Measurements from ENCODE around the gene AP1G2. TPM values are rescaled to one million over a fixed set of nuclear protein-coding genes. Genes with fewer than 3 reads are reported as not detected.

The AP1G2 gene
- total RNA-seq, 2 donors from 2014 or later, result 150 to 237 TPM

GRCh38 chr14:23579311-23579630 is 11.7 kb upstream of the AP1G2 start:
- Histone ChIP-seq H3K27me3 (peaks cover 0 to 28% of the 10 kb centered on the region in 2 donors), H3K4me3 (no peak overlapping the region), H3K9me3 (no peaks in the 10 kb centered on the region), H3K27ac (no peak overlapping the region), H3K4me1 (peaks cover 19% of the 10 kb centered on the region), H3K36me3 (replicated peaks in 1 of 2; ENCODE audit: insufficient read depth in 1 of 2, low read depth in 2 of 2) (no peaks in the 10 kb centered on the region)
- TF ChIP-seq CTCF (IDR thresholded peaks at IDR 0.05), result no peak
- TF ChIP-seq POLR2A (IDR thresholded peaks at IDR 0.05), result no peak
- intact Hi-C loops (cut with DNase I), result no loop called here
- 67 to 71% methylated on average over 2 to 3 of the region's 3 CpGs for WGBS, 2 donors
- no peak for DNase-seq
- no peak for ATAC-seq

DNA sequence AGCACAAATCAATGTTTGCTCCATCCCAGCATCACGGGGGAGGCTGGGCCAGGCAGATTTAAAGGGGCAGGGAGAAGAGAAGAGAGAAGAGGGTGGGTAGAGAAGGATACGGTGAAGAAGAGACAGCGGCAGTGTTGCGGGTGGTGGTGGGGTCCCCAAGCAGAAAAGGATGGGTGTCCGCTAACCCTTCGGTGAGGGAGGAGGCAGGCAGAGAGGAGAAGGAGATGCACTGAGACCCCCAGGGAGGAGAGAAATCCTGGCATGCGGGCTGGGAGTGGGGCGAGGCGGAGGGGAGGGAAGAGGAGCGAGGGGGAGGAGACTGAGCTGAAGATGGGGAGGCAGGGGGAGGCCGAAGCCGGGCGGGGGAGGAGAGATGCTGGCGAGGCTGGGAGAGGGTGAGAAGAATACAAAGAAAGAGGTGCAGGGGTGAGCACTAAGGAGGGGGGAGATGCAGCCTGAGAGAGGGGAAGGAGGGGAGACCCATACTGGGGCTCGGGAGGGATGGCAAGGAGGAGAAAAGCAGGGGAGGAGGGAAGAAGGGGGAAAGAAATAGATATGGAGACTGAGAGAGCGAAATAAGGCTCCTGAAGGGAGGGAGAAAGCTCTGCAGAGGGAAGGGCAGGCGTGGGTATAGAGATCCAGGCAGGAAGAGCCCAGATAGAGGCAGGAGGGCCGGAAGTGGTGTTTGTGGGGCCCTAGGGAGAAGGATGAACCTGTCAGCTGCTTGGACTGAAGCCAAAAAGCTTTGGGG is 11.1 kb upstream of the AP1G2 start, which contains the start of gene JPH4:
Gene JPH4 (minus strand): TSS at position 231 of the 751 bp plus-strand sequence. CDS start 1,337 bp downstream, outside the sequence.
- Histone ChIP-seq H3K4me3 (no peak within 1 kb of the TSS), H3K27ac (no peak within 1 kb of the TSS), H3K9me3 (no peaks in the 10 kb centered on the region), H3K4me1 (peaks cover 19% of the 10 kb centered on the region), H3K27me3 (peaks cover 0 to 28% of the 10 kb centered on the region in 2 donors), H3K36me3 (replicated peaks in 1 of 2; ENCODE audit: insufficient read depth in 1 of 2, low read depth in 2 of 2) (no peaks in the 10 kb centered on the region)
- DNase-seq, result no peak
- WGBS, 2 donors, result 34 to 54% methylated on average over 18 of the region's 18 CpGs
- intact Hi-C loops (cut with DNase I), result no loop called here
- TF ChIP-seq POLR2A (IDR thresholded peaks at IDR 0.05) (no peak), CTCF (IDR thresholded peaks at IDR 0.05) (no peak)
- no peak for ATAC-seq

GRCh38 chr14:23577710-23578392 is 10.3 kb upstream of the AP1G2 start:
- Histone ChIP-seq H3K4me3 (no peak overlapping the region), H3K27ac (no peak overlapping the region), H3K36me3 (replicated peaks in 1 of 2; ENCODE audit: insufficient read depth in 1 of 2, low read depth in 2 of 2) (no peaks in the 10 kb centered on the region), H3K27me3 (peaks cover 0 to 28% of the 10 kb centered on the region in 2 donors), H3K9me3 (no peaks in the 10 kb centered on the region), H3K4me1 (peaks cover 19% of the 10 kb centered on the region)
- 7 to 13% methylated on average over 18 to 24 of the region's 24 CpGs for WGBS, 2 donors
- ATAC-seq (no peak), DNase-seq (no peak)
- no peak for TF ChIP-seq POLR2A (IDR thresholded peaks at IDR 0.05)
- TF ChIP-seq CTCF (IDR thresholded peaks at IDR 0.05), result no peak
- intact Hi-C loops (cut with DNase I), result no loop called here

DNA sequence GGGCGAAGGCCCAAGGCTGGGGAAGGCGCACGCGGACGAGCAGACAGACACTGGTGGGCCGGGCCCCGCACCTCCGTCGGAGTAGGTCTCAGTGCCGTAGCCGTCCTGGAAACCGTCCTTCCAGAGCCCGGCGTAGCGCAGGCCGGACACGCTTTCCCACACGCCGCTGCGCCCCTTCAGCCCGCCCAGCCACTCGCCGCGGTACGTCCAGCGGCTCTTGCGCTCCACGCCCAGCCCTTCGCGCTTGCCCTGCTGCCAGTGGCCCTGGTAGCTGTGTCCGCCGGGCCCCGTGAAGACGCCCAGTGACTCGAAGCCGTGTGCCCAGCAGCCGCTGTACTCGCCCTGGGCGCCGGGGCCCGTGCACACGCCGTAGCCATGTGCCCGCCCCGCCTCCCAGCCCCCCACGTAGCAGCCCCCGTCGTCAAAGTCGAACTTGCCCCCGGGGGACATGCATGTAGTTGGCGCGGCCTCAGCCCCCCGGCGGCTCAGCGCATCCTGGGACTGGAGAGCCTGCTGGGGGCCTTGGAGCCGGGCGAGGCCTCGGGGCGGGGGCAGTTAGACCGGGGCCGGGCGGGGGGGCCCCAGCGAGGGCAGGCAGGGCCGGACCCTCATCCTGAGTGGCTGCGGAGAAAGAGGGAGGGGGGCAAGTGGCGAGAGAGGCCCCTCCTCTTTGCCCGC is 9.6 kb upstream of the AP1G2 start:
- H3K27me3 ChIP-seq, result peaks cover 0 to 28% of the 10 kb centered on the region in 2 donors
- peak; percentile 58 for ATAC-seq
- H3K9me3 ChIP-seq, result no peaks in the 10 kb centered on the region
- H3K27ac ChIP-seq, result no peak overlapping the region
- no peak overlapping the region for H3K4me3 ChIP-seq
- 6 to 20% methylated on average over 20 to 61 of the region's 67 CpGs for WGBS, 2 donors
- no peak for TF ChIP-seq POLR2A (IDR thresholded peaks at IDR 0.05)
- no peak for TF ChIP-seq CTCF (IDR thresholded peaks at IDR 0.05)
- no peaks in the 10 kb centered on the region for H3K36me3 ChIP-seq (replicated peaks in 1 of 2; ENCODE audit: insufficient read depth in 1 of 2, low read depth in 2 of 2)
- peak in 2 of 4 donors; percentile 36 to 41 for DNase-seq
- peaks cover 19% of the 10 kb centered on the region for H3K4me1 ChIP-seq
- intact Hi-C loops (cut with DNase I), result no loop called here

Data from body of pancreas (tissue), 4 donors.